ENCODE data around the gene EMP1.

- TF ChIP-seq CTCF (IDR thresholded peaks at IDR 0.05): peak; percentile 95
- TF ChIP-seq POLR2AphosphoS5 (IDR thresholded peaks at IDR 0.05; ENCODE audit: low read depth, low read length): no peak
- TF ChIP-seq TCF7L2 (IDR thresholded peaks at IDR 0.05; ENCODE audit: low read depth, low read length): no peak
- 0 out of 4 replicates have a peak, but pooled peaks of 1 of the 2 experiments have one; percentile 20 for TF ChIP-seq REST (IDR thresholded peaks at IDR 0.05; ENCODE audit: insufficient read depth in 1 of 2, low read depth in 2 of 2, low read length in 1 of 2)
- TF ChIP-seq SIN3A (IDR thresholded peaks at IDR 0.05; ENCODE audit: borderline replicate concordance, insufficient read depth, low read depth, low read length): no peak
Observed at GRCh38 chr12:13255792-13256691, 59.5 kb downstream of the EMP1 start.
